GM13976 (cell line): Measurements from ENCODE around the gene CDH22.

Experiments
- DNase-seq: peaks from one replicate; pipeline ENCODE4 v3.0.0; 2012; ENCODE audit warnings: low spot score
- CTCF ChIP-seq: IDR thresholded peaks from 2 replicates; pipeline ENCODE4 v1.5.1; 2012; ENCODE audit warnings: borderline replicate concordance, mild to moderate bottlenecking; ENCODE audit not compliant: insufficient read depth; ENCODE audit errors: extremely low read depth, missing control alignments, control extremely low read depth
- in situ Hi-C: fragments of 300-500 bp; cut with MboI; formaldehyde crosslinking; loops from one replicate; pipeline ENCODE4 v1.12.0; 2022; ENCODE audit warnings: low sequenced_read_pairs, mixed read lengths, inconsistent platforms; ENCODE audit not compliant: unreplicated experiment

Gene CDH22

GRCh38 chr20:46157076-46157592, 151.2 kb downstream of the CDH22 start:
- no peak for TF ChIP-seq CTCF
- in situ Hi-C loops, result no loop called here
- no peak for DNase-seq

DNA sequence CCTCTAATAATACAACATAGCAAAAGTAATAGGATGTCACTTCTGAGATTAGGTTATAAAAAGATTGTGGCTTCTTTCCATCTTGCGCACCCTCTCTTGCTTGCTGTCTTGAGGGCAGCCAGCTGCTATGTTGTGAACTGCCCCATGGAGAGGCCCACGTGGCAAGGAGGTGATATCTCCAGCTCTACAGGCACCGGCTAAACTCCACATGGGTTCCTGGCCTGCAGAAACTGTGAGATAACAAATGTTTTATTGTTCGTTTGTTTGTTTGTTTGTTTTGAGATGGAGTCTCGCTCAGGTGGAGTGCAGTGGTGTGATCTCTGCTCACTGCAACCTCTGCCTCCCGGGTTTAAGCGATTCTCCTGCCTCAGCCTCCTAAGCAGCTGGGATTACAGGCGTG, 152.2 kb downstream of the CDH22 start:
- DNase-seq, result no peak
- in situ Hi-C loops, result no loop called here
- TF ChIP-seq CTCF, result no peak

GRCh38 chr20:46154796-46155195, 153.5 kb downstream of the CDH22 start:
- no peak for TF ChIP-seq CTCF
- DNase-seq, result no peak
- in situ Hi-C loops, result no loop called here

- in situ Hi-C loops, result no loop called here
- TF ChIP-seq CTCF, result no peak
- DNase-seq, result no peak
Observed at GRCh38 chr20:46154305-46154704, 154.0 kb downstream of the CDH22 start.

DNA sequence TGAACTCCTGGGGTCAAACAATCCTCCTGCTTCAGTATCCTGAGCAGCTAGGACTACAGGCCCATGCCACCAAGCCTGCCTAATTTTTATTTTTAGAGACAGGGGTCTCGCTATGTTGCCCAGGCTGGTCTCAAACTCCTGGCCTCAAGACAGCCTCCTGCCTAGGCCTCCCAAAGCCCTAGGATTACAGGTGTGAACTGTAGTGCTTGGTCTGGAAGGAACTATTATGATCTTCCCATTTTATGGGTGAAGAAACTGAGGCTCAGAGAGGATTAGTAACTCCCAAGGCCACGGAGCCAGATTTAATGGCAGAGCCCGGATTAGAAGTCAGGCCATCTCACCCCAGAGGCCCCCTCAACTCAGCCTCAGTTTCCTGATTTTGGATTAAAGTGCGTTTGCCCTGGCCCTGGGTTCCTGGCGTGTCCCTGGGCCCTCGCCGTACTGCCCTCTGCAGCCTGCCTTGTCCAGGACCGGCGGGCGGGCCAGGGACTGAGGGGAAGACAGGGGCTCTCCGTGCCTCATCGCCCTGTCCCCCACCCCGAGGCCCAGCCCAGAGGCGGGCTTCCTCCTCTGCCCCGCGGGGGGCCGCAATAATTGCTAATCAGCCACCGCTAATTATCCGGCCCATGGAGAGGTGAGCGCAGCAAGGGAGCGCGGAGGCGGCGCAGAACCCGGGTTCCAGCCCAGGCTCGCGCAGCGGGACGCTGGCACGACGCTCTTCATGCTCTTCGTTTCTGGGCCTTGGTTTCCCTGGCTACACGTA, 155.3 kb downstream of the CDH22 start:
- TF ChIP-seq CTCF, result no peak
- in situ Hi-C loops, result no loop called here
- no peak for DNase-seq

DNA sequence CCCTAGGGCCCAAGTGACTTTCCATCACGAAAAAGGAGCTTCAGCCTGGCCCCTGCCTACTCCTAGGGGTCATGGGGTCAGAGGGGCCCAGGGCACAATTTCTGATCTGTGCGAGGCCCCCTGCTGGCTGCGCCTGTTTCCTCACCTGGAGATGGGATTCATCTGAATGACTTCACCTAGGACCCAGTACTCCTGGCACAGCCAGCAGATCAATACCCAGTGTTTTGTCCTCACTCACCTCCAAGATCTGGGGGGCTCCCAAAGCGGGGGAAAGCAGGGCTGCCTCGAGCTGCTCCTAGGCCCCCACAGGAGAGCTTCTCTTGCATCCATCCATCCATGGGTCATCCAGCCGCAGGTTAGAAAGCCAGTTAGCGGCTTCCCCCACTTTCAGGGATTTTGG, 156.4 kb downstream of the CDH22 start:
- peak; percentile 69 for DNase-seq

More for the DNA sequence above, 156.4 kb downstream of the CDH22 start:
- peak; percentile 23 for TF ChIP-seq CTCF
- in situ Hi-C loops, result no loop called here
